Measurements from ENCODE around the gene PLRG1. TPM values are rescaled to one million over a fixed set of nuclear protein-coding genes. Genes with fewer than 3 reads are reported as not detected.

PLRG1 gene
- total RNA-seq, 3 donors from 2014 or later (not counting 1 experiment from before 2014, with no cell fraction given): 46.1 to 62.3 (median 54.6) TPM

- no peaks in the 10 kb centered on the region for H3K36me3 Mint-ChIP-seq
- Histone ChIP-seq H3K9me3 (ENCODE audit: control insufficient read depth, insufficient read depth, low read length) (no peaks in the 10 kb centered on the region), H3K4me1 (ENCODE audit: control insufficient read depth, insufficient read depth, low read length) (no peaks in the 10 kb centered on the region), H3K27ac (ENCODE audit: low read length) (no peak overlapping the region), H3K36me3 (ENCODE audit: control insufficient read depth, insufficient read depth, low read length) (no peaks in the 10 kb centered on the region), H3K27me3 (ENCODE audit: control insufficient read depth, insufficient read depth, low read length) (no peaks in the 10 kb centered on the region), H3K4me3 (ENCODE audit: low read length) (no peak overlapping the region)
- H3K9me3 Mint-ChIP-seq: no peaks in the 10 kb centered on the region
- intact Hi-C loops (cut with micrococcal nuclease): no loop called here
- no peak overlapping the region for H3K4me3 Mint-ChIP-seq
- H3K27ac Mint-ChIP-seq: no peak overlapping the region
- H3K27me3 Mint-ChIP-seq (ENCODE audit: low read depth in 2 of 2): peaks cover 9 to 56% of the 10 kb centered on the region in 2 donors
- WGBS (ENCODE audit: insufficient coverage): 81% methylated on average over 4 of the region's 4 CpGs
- DNase-seq (no peak), ATAC-seq (no peak)
- TF ChIP-seq CTCF (IDR thresholded peaks at IDR 0.05): no peak
- no peaks in the 10 kb centered on the region for H3K4me1 Mint-ChIP-seq
Observed at GRCh38 chr4:154519214-154519613, 31.0 kb downstream of the PLRG1 start.

DNA sequence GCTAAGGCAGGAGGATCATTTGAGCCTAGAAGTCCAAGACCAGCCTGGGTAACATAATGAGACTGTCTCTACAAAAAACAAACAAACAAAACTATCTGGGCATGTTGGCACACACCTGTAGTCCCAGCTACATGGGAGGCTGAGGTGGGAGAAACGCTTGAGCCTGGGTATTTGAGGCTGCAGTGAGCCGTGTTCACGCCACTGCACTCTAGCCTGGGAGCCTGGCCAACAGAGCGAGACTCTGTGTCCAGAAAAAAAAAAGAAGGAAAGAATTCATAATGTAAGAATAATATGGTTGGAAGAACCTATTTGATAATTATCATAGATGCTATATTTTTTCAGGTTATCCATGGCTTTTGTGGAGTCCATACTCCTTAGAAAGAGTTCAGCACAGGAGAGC, 32.6 kb downstream of the PLRG1 start:
- intact Hi-C loops (cut with micrococcal nuclease): no loop called here
- no peaks in the 10 kb centered on the region for H3K36me3 ChIP-seq (ENCODE audit: control insufficient read depth, insufficient read depth, low read length)

DNA sequence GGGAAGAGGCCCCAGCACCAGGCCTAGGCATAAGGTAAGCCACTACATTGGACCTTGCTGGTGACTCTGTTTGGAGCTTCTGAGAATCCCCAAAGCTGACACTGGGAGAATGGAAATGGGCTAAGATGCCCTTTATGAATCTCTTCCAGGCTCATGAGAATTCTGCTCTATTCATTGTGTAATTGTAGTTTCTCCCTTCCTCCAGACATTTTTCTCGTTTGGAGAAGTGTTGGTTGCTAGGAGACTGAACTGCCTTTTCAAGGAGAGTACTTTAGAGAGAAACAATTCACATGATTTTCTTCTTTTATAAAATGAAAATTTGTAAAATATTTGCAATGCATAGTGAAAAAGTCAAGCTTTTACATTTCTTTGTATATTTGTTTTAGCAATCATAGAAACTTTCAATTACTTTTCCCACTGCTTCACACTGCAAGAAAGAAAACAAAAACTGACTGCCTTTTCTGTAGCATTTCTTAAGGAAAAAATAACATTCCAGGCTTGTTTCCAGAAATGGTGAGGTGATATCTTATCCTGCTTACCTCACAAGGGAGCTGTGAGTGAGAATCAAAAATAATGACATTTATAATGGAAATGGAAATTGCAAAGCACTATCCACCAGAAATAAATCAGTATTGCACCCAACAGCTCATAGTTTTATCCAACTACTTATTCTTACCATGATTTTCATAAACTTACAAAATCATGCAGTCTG, 33.7 kb downstream of the PLRG1 start:
- peaks cover 5% of the 10 kb centered on the region for H3K27me3 ChIP-seq (ENCODE audit: control insufficient read depth, insufficient read depth, low read length)
- H3K4me1 ChIP-seq (ENCODE audit: control insufficient read depth, insufficient read depth, low read length): no peaks in the 10 kb centered on the region
- H3K4me3 ChIP-seq (ENCODE audit: low read length): no peak overlapping the region
- no CpG with 5 or more reads among the region's 1 CpG for WGBS (ENCODE audit: insufficient coverage)
- DNase-seq: no peak
- Mint-ChIP-seq H3K36me3 (no peaks in the 10 kb centered on the region), H3K4me3 (no peak overlapping the region), H3K9me3 (no peaks in the 10 kb centered on the region), H3K4me1 (no peaks in the 10 kb centered on the region), H3K27me3 (ENCODE audit: low read depth in 2 of 2) (peaks cover 13 to 46% of the 10 kb centered on the region in 2 donors), H3K27ac (no peak overlapping the region)
- intact Hi-C loops (cut with micrococcal nuclease): no loop called here
- H3K27ac ChIP-seq (ENCODE audit: low read length): no peak overlapping the region
- no peak for TF ChIP-seq CTCF (IDR thresholded peaks at IDR 0.05)
- H3K36me3 ChIP-seq (ENCODE audit: control insufficient read depth, insufficient read depth, low read length): no peaks in the 10 kb centered on the region
- no peaks in the 10 kb centered on the region for H3K9me3 ChIP-seq (ENCODE audit: control insufficient read depth, insufficient read depth, low read length)
- ATAC-seq: no peak

More for the DNA sequence above, 32.6 kb downstream of the PLRG1 start:
- Mint-ChIP-seq H3K36me3 (no peaks in the 10 kb centered on the region), H3K9me3 (no peaks in the 10 kb centered on the region), H3K27ac (no peak overlapping the region), H3K4me3 (no peak overlapping the region), H3K4me1 (no peaks in the 10 kb centered on the region), H3K27me3 (ENCODE audit: low read depth in 2 of 2) (peaks cover 13 to 57% of the 10 kb centered on the region in 2 donors)
- WGBS (ENCODE audit: insufficient coverage): 94% methylated on average over 4 of the region's 4 CpGs
- H3K27ac ChIP-seq (ENCODE audit: low read length): no peak overlapping the region
- H3K27me3 ChIP-seq (ENCODE audit: control insufficient read depth, insufficient read depth, low read length): no peaks in the 10 kb centered on the region
- H3K4me3 ChIP-seq (ENCODE audit: low read length): no peak overlapping the region
- DNase-seq: no peak
- no peaks in the 10 kb centered on the region for H3K4me1 ChIP-seq (ENCODE audit: control insufficient read depth, insufficient read depth, low read length)
- ATAC-seq: no peak
- no peaks in the 10 kb centered on the region for H3K9me3 ChIP-seq (ENCODE audit: control insufficient read depth, insufficient read depth, low read length)
- TF ChIP-seq CTCF (IDR thresholded peaks at IDR 0.05): no peak

DNA sequence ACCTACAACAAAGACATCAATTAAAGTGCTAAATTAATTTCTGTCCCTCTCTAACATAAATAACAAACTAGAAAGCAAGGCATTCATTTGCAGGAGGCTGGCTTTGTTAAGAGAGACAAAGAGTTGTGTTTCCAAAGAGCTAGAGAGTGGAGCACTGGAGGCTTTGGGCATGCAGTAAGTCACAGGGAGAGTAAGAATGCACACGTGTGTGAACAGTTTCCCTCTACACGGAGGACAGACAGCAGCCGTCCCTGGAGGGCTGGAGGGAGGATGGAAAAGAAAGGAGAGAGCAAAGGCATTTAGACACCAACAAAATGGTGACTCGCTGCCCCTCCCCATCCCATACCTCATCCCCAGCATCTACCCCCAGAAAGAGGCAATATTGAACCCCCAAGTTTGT, 38.2 kb downstream of the PLRG1 start:
- Histone ChIP-seq H3K9me3 (ENCODE audit: control insufficient read depth, insufficient read depth, low read length) (no peaks in the 10 kb centered on the region), H3K4me3 (ENCODE audit: low read length) (no peak overlapping the region), H3K36me3 (ENCODE audit: control insufficient read depth, insufficient read depth, low read length) (no peaks in the 10 kb centered on the region), H3K27ac (ENCODE audit: low read length) (no peak overlapping the region), H3K27me3 (ENCODE audit: control insufficient read depth, insufficient read depth, low read length) (peaks cover 5% of the 10 kb centered on the region), H3K4me1 (ENCODE audit: control insufficient read depth, insufficient read depth, low read length) (no peaks in the 10 kb centered on the region)
- 92% methylated on average over 2 of the region's 4 CpGs for WGBS (ENCODE audit: insufficient coverage)
- H3K27me3 Mint-ChIP-seq (ENCODE audit: low read depth in 2 of 2): peaks cover 14 to 59% of the 10 kb centered on the region in 2 donors
- no peak for TF ChIP-seq CTCF (IDR thresholded peaks at IDR 0.05)
- ATAC-seq (no peak), DNase-seq (no peak)
- H3K4me1 Mint-ChIP-seq: no peaks in the 10 kb centered on the region
- no peaks in the 10 kb centered on the region for H3K9me3 Mint-ChIP-seq
- intact Hi-C loops (cut with micrococcal nuclease): no loop called here
- no peaks in the 10 kb centered on the region for H3K36me3 Mint-ChIP-seq
- no peak overlapping the region for H3K27ac Mint-ChIP-seq
- H3K4me3 Mint-ChIP-seq: no peak overlapping the region

Measured in natural killer cell (primary cell).